GM12878 (cell line): ENCODE data around the gene IRX4. TPM values are rescaled to one million over a fixed set of nuclear protein-coding genes. Genes with fewer than 3 reads are reported as not detected.

Experiments used
- ATAC-seq: fragments of 200-7000 bp; cut with Tn5 transposase; 3 replicates; pipeline ENCODE4 v1.9.1; 2020; ENCODE audit warnings: mild to moderate bottlenecking, moderate library complexity
- BruUV-seq: library from RNA; stranded (reverse); fragments of 400-500 nt; replicated peaks from 2 replicates; lab custom pipeline; 2021; lab: Mats Ljungman, UMichigan
- CTCF ChIA-PET: fragments of 300-600 bp; sonication (Branson Sonifier 250); formaldehyde crosslinking; extraction: SDS; loops from one replicate; lab custom pipeline; 2021; ENCODE audit warnings: inconsistent platforms; lab: Yijun Ruan, JAX
- POLR2A ChIA-PET: fragments of 350-600 bp; formaldehyde crosslinking; extraction: SDS; loops from one replicate; lab custom pipeline; 2021; ENCODE audit warnings: inconsistent platforms; lab: Charles Lee
- RAD21 ChIA-PET: fragments of 300-600 bp; sonication (Branson Sonifier 250); formaldehyde crosslinking; loops from one replicate; lab custom pipeline; 2023; ENCODE audit warnings: antibody characterized with exemption; ENCODE audit not compliant: unreplicated experiment; lab: Charles Lee
- SMC1A ChIA-PET: fragments of 300-600 bp; sonication (Branson Sonifier 250); formaldehyde crosslinking; loops from one replicate; lab custom pipeline; 2023; ENCODE audit not compliant: unreplicated experiment, uncharacterized antibody; lab: Charles Lee
- DNase-seq: peaks from one replicate; pipeline ENCODE4 v3.0.0-alpha.2; 2011; ENCODE audit warnings: low read depth, low spot score
- FAIRE-seq: peaks from 3 replicates; lab custom pipeline; 2011; peaks lifted over from hg19 to GRCh38; lab: Jason Lieb, UNC
- H2AFZ ChIP-seq: 2 replicates; pipeline ENCODE4 v1.6.0; 2011; ENCODE audit warnings: low read depth, low read length, control low read depth; ENCODE audit not compliant: control insufficient read depth
- H3K27ac ChIP-seq: 2 replicates; pipeline ENCODE4 v1.5.1; 2011; ENCODE audit warnings: control low read depth; ENCODE audit not compliant: control insufficient read depth, insufficient read depth
- H3K27me3 ChIP-seq, 2 experiments: replicated peaks in 1 of 2; 2 replicates each; pipeline versions ENCODE4 v1.6.0 to v1.6.1; 2011; ENCODE audit warnings: low read length in 1 of 2; ENCODE audit not compliant: control insufficient read depth in 2 of 2, insufficient read depth in 2 of 2
- H3K36me3 ChIP-seq, 2 experiments: 2 replicates each; pipeline ENCODE4 v1.5.1; 2011; ENCODE audit warnings: low read length in 1 of 2; ENCODE audit not compliant: control insufficient read depth in 2 of 2, insufficient read depth in 2 of 2
- H3K4me1 ChIP-seq: 2 replicates; pipeline ENCODE4 v1.6.1; 2011; ENCODE audit warnings: mild to moderate bottlenecking, low read length, moderate library complexity, mixed read lengths; ENCODE audit not compliant: control insufficient read depth, insufficient read depth
- H3K4me2 ChIP-seq: 2 replicates; pipeline ENCODE4 v1.6.0; 2011; ENCODE audit warnings: control low read depth; ENCODE audit not compliant: control insufficient read depth, insufficient read depth
- H3K4me3 ChIP-seq: fragments of 200-600 bp; sonication (generic); 2 replicates; pipeline ENCODE4 v1.5.1; 2016
- H3K79me2 ChIP-seq: 2 replicates; pipeline ENCODE4 v1.6.0; 2011; ENCODE audit warnings: low read length; ENCODE audit not compliant: control insufficient read depth, insufficient read depth
- H3K9ac ChIP-seq: 2 replicates; pipeline ENCODE4 v1.8.0; 2011; ENCODE audit warnings: low read length, control low read depth, mixed read lengths; ENCODE audit not compliant: control insufficient read depth, insufficient read depth
- H3K9me3 ChIP-seq: replicated peaks from 3 replicates; pipeline ENCODE4 v1.5.1; 2011; ENCODE audit warnings: mild to moderate bottlenecking, low read length; ENCODE audit not compliant: control insufficient read depth, insufficient read depth
- H4K20me1 ChIP-seq: 2 replicates; pipeline ENCODE4 v1.6.0; 2011; ENCODE audit not compliant: control insufficient read depth, insufficient read depth
- MTA3 ChIP-seq: IDR thresholded peaks from 2 replicates; pipeline ENCODE4 v1.6.1; 2012; ENCODE audit warnings: low read length, inconsistent platforms, borderline replicate concordance
- MYC ChIP-seq: IDR thresholded peaks from 2 replicates; pipeline ENCODE4 v1.6.1; 2011; ENCODE audit warnings: mild to moderate bottlenecking, low read length, moderate library complexity, inconsistent platforms; ENCODE audit not compliant: insufficient read depth, insufficient replicate concordance, insufficient read length, severe bottlenecking
- NR2C2 ChIP-seq: IDR thresholded peaks from 2 replicates; pipeline ENCODE4 v1.6.1; 2011; ENCODE audit warnings: borderline replicate concordance, low read depth; ENCODE audit not compliant: control insufficient read depth, insufficient read length
- NR2F1 ChIP-seq: fragments of 450-650 bp; conservative IDR thresholded peaks from 2 replicates; pipeline ENCODE4 v1.6.1; 2017; ENCODE audit warnings: mild to moderate bottlenecking
- RBBP5 ChIP-seq: fragments of 200-600 bp; sonication (generic); conservative IDR thresholded peaks from 2 replicates; pipeline ENCODE4 v1.6.1; 2016
- TCF12 ChIP-seq: IDR thresholded peaks from 2 replicates; pipeline ENCODE4 v1.6.1; 2011; ENCODE audit warnings: low read depth, mild to moderate bottlenecking, low read length
- ZSCAN29 ChIP-seq: fragments of 450-650 bp; IDR thresholded peaks from 2 replicates; pipeline ENCODE4 v1.6.1; 2017; ENCODE audit warnings: mild to moderate bottlenecking, moderate library complexity
- WGBS: methylation state at CpG from one replicate; pipeline ENCODE4 v1.1.6; 2016; ENCODE audit warnings: low lambda C conversion rate; ENCODE audit not compliant: insufficient replicate concordance, insufficient coverage; ENCODE audit errors: missing lambda C conversion rate; 5-methylcytosine and 5-hydroxymethylcytosine counted together
- in situ Hi-C: fragments of 300-500 bp; cut with MboI; formaldehyde crosslinking; loops from 9 replicates; pipeline ENCODE4 v1.14.3; 2018; ENCODE audit warnings: mixed read lengths
- intact Hi-C: fragments of 100-400 bp; cut with micrococcal nuclease; formaldehyde crosslinking; loops from one replicate; pipeline ENCODE4 v1.14.2; 2022; ENCODE audit not compliant: unreplicated experiment
- polyA plus RNA-seq, 11 experiments: library from polyadenylated mRNA; depleted of rRNA in 4 of 11; unstranded in 6 of 11; stranded (reverse) in 5 of 11; fragments of >200 nt; fragmentation: Nextera tagmentation in 4 of 11; fragmentation: Illumina TruSeq in 1 of 11; extraction: Ambion mirVana in 4 of 11; extraction: Trizol in 1 of 11; gene quantifications; 1 replicate in 1 of 11; 2 replicates in 10 of 11; pipeline versions ENCODE4 v1.2.1 to v1.2.3, GENCODE V29; 2011 to 2016; ENCODE audit warnings: inconsistent platforms in 2 of 11, missing spikeins in 2 of 11, low read depth in 1 of 11
- total RNA-seq, 4 experiments: library from RNA; depleted of rRNA in 3 of 4; stranded (reverse); fragments of >200 nt in 3 of 4; fragmentation: Illumina TruSeq in 1 of 4; extraction: Trizol in 1 of 4; gene quantifications; 2 replicates each; pipeline versions ENCODE4 v1.2.1 to v1.2.3, GENCODE V29; 2013 to 2021
- TF ChIP-seq, protein P1 (sequence below): fragments of 450-650 bp; IDR thresholded peaks from 2 replicates; pipeline ENCODE4 v1.6.1; 2017; ENCODE audit warnings: mild to moderate bottlenecking, moderate library complexity

The IRX4 gene
- total and polyA plus RNA-seq, 10 of the 15 experiments (the other 5 are each of a cell fraction or from before 2014, with no cell fraction given) = not detected

DNA sequence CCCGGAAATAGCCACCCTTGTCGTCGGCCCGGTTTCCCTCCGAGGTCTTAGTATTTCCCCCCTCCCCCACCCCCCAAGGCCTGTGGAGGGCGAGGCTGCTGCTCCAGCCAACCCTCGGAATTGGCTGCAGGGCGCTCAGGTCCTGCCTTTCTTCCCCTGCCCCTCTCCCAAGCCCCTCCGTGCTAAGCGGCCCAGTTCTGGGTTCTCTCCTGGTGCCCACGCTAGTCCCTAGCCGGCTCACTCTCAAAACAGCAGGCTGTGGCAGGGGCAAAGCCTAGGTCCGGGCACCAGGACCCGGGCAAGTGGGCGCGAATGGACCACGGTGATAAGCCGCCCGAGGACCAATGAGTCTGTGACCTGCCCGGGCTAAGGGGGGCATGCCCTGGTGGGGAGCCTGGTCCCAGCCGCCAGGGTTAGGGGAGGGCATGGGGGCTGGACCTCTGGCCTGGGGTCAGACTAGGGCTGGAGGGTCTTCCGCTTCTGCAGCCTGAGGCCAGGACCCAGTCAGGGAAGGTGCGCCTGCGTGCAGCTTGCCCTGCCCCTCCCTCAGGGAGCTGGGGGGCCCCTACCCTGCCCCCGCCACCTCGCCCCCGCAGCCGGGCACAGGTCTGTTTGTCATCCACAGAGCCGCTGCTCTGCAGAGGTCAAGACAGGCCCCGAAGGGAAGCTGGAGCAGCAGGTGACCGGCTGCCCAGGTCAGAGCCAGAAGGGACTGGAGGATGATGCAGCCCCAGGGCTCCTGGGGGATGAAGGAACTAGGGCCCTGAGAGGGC is 5.0 kb upstream of the IRX4 start:
- in situ Hi-C loops (no loop called here), intact Hi-C loops (no loop called here)
- H3K4me2 ChIP-seq = no peak overlapping the region
- H3K9me3 ChIP-seq = no peaks in the 10 kb centered on the region
- POLR2A ChIA-PET = no interaction called here
- SMC1A ChIA-PET = no interaction called here
- H3K4me1 ChIP-seq = no peaks in the 10 kb centered on the region
- H3K27ac ChIP-seq = no peak overlapping the region
- TF ChIP-seq NR2C2 (no peak), ZSCAN29 (no peak), NR2F1 (no peak), RBBP5 (no peak), MYC (no peak)
- no peaks in the 10 kb centered on the region for H3K36me3 ChIP-seq
- H3K9ac ChIP-seq = no peak overlapping the region
- no TSS peak for BruUV-seq
- RAD21 ChIA-PET = no interaction called here
- H4K20me1 ChIP-seq = no peaks in the 10 kb centered on the region
- ATAC-seq (no peak), FAIRE-seq (no peak), DNase-seq (no peak)
- H3K4me3 ChIP-seq = no peak overlapping the region
- no peak overlapping the region for H2AFZ ChIP-seq
- WGBS = 16% methylated on average over 22 of the region's 31 CpGs
- H3K79me2 ChIP-seq = no peaks in the 10 kb centered on the region
- CTCF ChIA-PET = no interaction called here
- H3K27me3 ChIP-seq = peaks cover 8% of the 10 kb centered on the region in 2 experiments; a peak in 3 of 4 replicates

DNA sequence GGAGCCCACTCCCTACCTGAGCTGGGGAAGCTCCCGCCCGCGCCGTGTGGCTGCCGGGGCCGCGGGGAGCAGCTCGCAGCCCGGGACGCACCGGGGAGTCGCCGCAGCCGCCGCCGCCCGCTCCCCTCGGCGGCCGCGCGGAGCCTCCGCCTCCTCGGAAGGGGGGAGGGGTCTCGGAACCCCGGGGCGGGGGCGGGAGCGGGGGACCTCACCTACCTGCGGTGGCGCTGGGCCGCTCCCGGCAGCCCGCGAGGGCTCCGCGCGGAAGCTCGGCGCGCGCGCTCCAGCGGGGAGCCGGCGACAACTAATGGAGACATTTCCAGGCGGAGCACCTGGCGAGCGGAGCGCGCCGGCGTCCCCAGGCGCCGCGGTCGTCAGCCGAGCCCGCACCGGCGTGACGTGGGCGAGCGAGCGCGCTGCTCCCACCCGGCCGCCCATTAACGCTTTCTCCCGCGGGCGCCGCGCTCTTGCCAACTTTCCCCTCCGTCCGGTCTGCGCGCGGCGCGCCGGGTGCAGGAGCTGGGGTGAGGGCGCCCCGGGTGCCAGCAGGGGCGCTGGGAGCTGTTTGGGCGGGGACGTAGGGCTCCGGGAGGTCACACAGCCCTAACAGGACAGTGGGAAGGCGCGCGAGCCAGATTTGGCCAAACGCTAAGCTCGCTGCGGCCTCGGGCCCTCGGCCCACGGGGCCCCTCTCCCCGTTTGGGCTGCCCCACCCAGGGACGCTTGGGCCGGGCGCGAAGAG is 4.3 kb upstream of the IRX4 start:
- FAIRE-seq (no peak), ATAC-seq (no peak), DNase-seq (no peak)
- in situ Hi-C loops = no loop called here
- Histone ChIP-seq H3K4me3 (no peak overlapping the region), H3K4me1 (no peaks in the 10 kb centered on the region), H3K27me3 (peaks cover 8% of the 10 kb centered on the region in 2 experiments; a peak in 3 of 4 replicates), H3K9me3 (no peaks in the 10 kb centered on the region; the same call in 2 of the 3 replicates), H3K4me2 (no peak overlapping the region), H3K36me3 (no peaks in the 10 kb centered on the region), H3K79me2 (no peaks in the 10 kb centered on the region), H4K20me1 (no peaks in the 10 kb centered on the region), H2AFZ (no peak overlapping the region), H3K9ac (no peak overlapping the region), H3K27ac (no peak overlapping the region)
- no TSS peak for BruUV-seq
- ChIA-PET RAD21 (no interaction called here), CTCF (no interaction called here), POLR2A (no interaction called here), SMC1A (no interaction called here)
- intact Hi-C loops = no loop called here
- WGBS = 43% methylated on average over 54 of the region's 102 CpGs
- no peak for TF ChIP-seq MTA3
- TF ChIP-seq, protein P1, sequence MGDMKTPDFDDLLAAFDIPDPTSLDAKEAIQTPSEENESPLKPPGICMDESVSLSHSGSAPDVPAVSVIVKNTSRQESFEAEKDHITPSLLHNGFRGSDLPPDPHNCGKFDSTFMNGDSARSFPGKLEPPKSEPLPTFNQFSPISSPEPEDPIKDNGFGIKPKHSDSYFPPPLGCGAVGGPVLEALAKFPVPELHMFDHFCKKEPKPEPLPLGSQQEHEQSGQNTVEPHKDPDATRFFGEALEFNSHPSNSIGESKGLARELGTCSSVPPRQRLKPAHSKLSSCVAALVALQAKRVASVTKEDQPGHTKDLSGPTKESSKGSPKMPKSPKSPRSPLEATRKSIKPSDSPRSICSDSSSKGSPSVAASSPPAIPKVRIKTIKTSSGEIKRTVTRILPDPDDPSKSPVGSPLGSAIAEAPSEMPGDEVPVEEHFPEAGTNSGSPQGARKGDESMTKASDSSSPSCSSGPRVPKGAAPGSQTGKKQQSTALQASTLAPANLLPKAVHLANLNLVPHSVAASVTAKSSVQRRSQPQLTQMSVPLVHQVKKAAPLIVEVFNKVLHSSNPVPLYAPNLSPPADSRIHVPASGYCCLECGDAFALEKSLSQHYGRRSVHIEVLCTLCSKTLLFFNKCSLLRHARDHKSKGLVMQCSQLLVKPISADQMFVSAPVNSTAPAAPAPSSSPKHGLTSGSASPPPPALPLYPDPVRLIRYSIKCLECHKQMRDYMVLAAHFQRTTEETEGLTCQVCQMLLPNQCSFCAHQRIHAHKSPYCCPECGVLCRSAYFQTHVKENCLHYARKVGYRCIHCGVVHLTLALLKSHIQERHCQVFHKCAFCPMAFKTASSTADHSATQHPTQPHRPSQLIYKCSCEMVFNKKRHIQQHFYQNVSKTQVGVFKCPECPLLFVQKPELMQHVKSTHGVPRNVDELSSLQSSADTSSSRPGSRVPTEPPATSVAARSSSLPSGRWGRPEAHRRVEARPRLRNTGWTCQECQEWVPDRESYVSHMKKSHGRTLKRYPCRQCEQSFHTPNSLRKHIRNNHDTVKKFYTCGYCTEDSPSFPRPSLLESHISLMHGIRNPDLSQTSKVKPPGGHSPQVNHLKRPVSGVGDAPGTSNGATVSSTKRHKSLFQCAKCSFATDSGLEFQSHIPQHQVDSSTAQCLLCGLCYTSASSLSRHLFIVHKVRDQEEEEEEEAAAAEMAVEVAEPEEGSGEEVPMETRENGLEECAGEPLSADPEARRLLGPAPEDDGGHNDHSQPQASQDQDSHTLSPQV = no peak
- TF ChIP-seq TCF12 = no peak
